H1 (cell line): ENCODE results near the gene PTPRG. TPM values are rescaled to one million over a fixed set of nuclear protein-coding genes. Genes with fewer than 3 reads are reported as not detected.

ENCODE experiments used
- CTBP2 ChIP-seq: IDR thresholded peaks from 2 replicates; pipeline ENCODE4 v1.7.0; 2011; ENCODE audit warnings: borderline replicate concordance, mild to moderate bottlenecking, moderate library complexity, mixed read lengths, low read length; ENCODE audit not compliant: insufficient read depth, insufficient read length
- EGR1 ChIP-seq: IDR thresholded peaks from 2 replicates; pipeline ENCODE4 v1.6.1; 2011; ENCODE audit warnings: low read depth, low read length, borderline replicate concordance
- EP300 ChIP-seq, 2 experiments: IDR thresholded peaks; 1 replicate in 1 of 2; 2 replicates in 1 of 2; pipeline ENCODE4 v1.6.1; 2011 to 2012; ENCODE audit warnings: low read depth in 2 of 2, low read length in 2 of 2, mild to moderate bottlenecking in 2 of 2, borderline replicate concordance in 1 of 2, inconsistent platforms in 1 of 2, moderate library complexity in 1 of 2
- SP1 ChIP-seq: IDR thresholded peaks from 2 replicates; pipeline ENCODE4 v1.6.1; 2011; ENCODE audit warnings: low read depth, low read length
- TBP ChIP-seq: IDR thresholded peaks from 2 replicates; pipeline ENCODE4 v1.6.1; 2011; ENCODE audit warnings: low read depth, low read length, improper control_type of control experiment
- polyA plus RNA-seq, 7 experiments: library from polyadenylated mRNA; depleted of rRNA in 3 of 7; stranded (reverse) in 5 of 7; unstranded in 2 of 7; fragments of >200 nt in 5 of 7; fragments of 200-250 nt in 2 of 7; gene quantifications; 1 replicate in 5 of 7; 2 replicates in 1 of 7; 4 replicates in 1 of 7; pipeline versions ENCODE4 v1.2.1 to v1.2.3, GENCODE V29; 2011 to 2013; ENCODE audit warnings: missing spikeins in 2 of 7, mixed read lengths in 2 of 7
- total RNA-seq: library from RNA; stranded (reverse); fragmentation: NEBNext Ultra II Directional; extraction: Animal tissue kit (Norgen Biotek cat#: 25700); gene quantifications from 2 replicates; pipeline ENCODE4 v1.2.1, GENCODE V29; 2021
- TF ChIP-seq, protein P1 (sequence below): fragments of 300-600 bp; sonication (generic); IDR thresholded peaks from 2 replicates; pipeline ENCODE4 v1.7.1; 2012; ENCODE audit warnings: low read length, moderate library complexity, mild to moderate bottlenecking, inconsistent platforms; ENCODE audit not compliant: insufficient replicate concordance

The PTPRG gene
- total and polyA plus RNA-seq, 2 of the 8 experiments (the other 6 are each of a cell fraction or from before 2014, with no cell fraction given) = 23.3 to 96.2 TPM

DNA sequence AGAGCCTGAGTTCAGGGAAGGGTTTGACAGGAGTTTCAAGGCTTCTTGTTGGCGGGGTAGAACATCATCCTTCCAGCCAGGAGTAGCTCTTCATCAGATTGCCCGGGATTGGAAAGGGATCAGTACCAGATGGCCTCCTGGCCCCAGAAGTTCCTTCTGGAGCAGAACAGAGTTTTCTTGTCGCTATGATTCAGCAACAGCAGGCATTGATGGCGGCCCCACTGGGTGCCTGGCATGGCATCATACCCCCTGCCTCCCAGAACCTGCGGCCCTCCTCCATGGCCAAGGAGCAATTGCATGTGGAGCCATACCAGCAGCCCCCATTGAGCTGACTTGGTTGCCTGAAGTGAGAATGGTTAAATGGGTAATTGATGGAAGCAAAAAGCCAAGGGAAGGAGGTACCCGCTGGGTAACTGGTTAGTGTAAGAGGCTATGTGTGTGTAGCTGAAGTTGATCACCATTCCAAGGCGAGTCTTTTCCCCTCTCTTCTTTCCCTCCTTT, 305.6 kb downstream of the PTPRG start (continued):
- TF ChIP-seq, protein P1, sequence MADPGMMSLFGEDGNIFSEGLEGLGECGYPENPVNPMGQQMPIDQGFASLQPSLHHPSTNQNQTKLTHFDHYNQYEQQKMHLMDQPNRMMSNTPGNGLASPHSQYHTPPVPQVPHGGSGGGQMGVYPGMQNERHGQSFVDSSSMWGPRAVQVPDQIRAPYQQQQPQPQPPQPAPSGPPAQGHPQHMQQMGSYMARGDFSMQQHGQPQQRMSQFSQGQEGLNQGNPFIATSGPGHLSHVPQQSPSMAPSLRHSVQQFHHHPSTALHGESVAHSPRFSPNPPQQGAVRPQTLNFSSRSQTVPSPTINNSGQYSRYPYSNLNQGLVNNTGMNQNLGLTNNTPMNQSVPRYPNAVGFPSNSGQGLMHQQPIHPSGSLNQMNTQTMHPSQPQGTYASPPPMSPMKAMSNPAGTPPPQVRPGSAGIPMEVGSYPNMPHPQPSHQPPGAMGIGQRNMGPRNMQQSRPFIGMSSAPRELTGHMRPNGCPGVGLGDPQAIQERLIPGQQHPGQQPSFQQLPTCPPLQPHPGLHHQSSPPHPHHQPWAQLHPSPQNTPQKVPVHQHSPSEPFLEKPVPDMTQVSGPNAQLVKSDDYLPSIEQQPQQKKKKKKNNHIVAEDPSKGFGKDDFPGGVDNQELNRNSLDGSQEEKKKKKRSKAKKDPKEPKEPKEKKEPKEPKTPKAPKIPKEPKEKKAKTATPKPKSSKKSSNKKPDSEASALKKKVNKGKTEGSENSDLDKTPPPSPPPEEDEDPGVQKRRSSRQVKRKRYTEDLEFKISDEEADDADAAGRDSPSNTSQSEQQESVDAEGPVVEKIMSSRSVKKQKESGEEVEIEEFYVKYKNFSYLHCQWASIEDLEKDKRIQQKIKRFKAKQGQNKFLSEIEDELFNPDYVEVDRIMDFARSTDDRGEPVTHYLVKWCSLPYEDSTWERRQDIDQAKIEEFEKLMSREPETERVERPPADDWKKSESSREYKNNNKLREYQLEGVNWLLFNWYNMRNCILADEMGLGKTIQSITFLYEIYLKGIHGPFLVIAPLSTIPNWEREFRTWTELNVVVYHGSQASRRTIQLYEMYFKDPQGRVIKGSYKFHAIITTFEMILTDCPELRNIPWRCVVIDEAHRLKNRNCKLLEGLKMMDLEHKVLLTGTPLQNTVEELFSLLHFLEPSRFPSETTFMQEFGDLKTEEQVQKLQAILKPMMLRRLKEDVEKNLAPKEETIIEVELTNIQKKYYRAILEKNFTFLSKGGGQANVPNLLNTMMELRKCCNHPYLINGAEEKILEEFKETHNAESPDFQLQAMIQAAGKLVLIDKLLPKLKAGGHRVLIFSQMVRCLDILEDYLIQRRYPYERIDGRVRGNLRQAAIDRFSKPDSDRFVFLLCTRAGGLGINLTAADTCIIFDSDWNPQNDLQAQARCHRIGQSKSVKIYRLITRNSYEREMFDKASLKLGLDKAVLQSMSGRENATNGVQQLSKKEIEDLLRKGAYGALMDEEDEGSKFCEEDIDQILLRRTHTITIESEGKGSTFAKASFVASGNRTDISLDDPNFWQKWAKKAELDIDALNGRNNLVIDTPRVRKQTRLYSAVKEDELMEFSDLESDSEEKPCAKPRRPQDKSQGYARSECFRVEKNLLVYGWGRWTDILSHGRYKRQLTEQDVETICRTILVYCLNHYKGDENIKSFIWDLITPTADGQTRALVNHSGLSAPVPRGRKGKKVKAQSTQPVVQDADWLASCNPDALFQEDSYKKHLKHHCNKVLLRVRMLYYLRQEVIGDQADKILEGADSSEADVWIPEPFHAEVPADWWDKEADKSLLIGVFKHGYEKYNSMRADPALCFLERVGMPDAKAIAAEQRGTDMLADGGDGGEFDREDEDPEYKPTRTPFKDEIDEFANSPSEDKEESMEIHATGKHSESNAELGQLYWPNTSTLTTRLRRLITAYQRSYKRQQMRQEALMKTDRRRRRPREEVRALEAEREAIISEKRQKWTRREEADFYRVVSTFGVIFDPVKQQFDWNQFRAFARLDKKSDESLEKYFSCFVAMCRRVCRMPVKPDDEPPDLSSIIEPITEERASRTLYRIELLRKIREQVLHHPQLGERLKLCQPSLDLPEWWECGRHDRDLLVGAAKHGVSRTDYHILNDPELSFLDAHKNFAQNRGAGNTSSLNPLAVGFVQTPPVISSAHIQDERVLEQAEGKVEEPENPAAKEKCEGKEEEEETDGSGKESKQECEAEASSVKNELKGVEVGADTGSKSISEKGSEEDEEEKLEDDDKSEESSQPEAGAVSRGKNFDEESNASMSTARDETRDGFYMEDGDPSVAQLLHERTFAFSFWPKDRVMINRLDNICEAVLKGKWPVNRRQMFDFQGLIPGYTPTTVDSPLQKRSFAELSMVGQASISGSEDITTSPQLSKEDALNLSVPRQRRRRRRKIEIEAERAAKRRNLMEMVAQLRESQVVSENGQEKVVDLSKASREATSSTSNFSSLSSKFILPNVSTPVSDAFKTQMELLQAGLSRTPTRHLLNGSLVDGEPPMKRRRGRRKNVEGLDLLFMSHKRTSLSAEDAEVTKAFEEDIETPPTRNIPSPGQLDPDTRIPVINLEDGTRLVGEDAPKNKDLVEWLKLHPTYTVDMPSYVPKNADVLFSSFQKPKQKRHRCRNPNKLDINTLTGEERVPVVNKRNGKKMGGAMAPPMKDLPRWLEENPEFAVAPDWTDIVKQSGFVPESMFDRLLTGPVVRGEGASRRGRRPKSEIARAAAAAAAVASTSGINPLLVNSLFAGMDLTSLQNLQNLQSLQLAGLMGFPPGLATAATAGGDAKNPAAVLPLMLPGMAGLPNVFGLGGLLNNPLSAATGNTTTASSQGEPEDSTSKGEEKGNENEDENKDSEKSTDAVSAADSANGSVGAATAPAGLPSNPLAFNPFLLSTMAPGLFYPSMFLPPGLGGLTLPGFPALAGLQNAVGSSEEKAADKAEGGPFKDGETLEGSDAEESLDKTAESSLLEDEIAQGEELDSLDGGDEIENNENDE = no peak
- TF ChIP-seq EP300 (IDR thresholded peaks at IDR 0.05; ENCODE audit: borderline replicate concordance in 1 of 2, low read depth in 2 of 2, low read length in 2 of 2) (no peak), TBP (no peak), EGR1 (no peak), CTBP2 (no peak), SP1 (no peak)
- TF ChIP-seq, all 59 proteins: peak for 0
